ENCODE data around the gene HBP1. TPM values are rescaled to one million over a fixed set of nuclear protein-coding genes. Genes with fewer than 3 reads are reported as not detected.

HBP1 gene
- total RNA-seq, 3 donors from 2014 or later = 166 to 269 (median 176) TPM

DNA sequence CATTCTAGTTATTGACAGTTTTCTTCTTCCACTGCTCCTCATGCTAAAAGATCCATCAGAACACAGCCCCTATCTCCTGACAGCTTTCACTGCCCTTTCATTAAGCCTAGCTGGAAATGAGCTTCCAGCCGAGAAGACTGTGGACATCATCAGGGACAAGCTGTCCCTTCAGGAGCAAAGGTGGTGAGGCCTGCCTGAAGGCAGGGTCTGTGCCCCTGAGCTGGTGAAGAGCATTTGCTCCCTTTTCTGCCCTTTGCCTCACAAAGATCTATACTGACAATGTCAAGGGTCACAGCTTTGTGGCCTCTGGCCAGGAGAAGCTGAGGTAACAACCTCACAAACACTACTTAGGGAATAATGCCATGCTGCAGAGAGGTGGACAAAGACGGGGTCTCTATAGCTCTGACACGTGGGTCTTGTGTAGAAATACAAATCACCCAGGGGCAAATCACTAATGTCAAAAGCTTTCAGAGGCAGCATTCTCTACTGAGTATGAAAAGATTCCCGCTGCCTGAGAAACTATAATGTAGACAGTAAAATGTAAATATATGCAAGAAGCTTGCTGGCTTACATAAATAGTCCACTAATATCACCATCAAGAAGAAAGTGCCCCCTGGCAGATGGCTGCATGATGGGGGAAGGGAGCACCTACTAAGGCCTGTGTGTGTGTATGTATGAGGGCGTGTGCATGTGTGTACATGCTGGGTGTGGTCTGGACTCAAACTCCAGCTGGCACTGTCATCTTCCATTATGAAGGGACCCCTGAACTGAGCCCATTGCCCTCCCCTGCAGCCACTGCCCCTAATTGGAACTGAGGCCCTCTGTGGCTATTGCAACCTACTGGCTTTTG is 55.8 kb downstream of the HBP1 start:
- intact Hi-C loops (cut with DNase I; ENCODE audit: low total_unique reads) = no loop called here
- no peak overlapping the region for H3K4me3 ChIP-seq
- H3K36me3 ChIP-seq = no peaks in the 10 kb centered on the region
- H3K27me3 ChIP-seq = no peaks in the 10 kb centered on the region
- no peaks in the 10 kb centered on the region for H3K9me3 ChIP-seq
- no peak overlapping the region for H3K27ac ChIP-seq
- DNase-seq (ENCODE audit: low spot score in 2 of 2) = no peak
- no peaks in the 10 kb centered on the region for H3K4me1 ChIP-seq
- TF ChIP-seq POLR2A (IDR thresholded peaks at IDR 0.05) (no peak), POLR2AphosphoS5 (IDR thresholded peaks at IDR 0.05) (no peak)
- TF ChIP-seq, protein P1, sequence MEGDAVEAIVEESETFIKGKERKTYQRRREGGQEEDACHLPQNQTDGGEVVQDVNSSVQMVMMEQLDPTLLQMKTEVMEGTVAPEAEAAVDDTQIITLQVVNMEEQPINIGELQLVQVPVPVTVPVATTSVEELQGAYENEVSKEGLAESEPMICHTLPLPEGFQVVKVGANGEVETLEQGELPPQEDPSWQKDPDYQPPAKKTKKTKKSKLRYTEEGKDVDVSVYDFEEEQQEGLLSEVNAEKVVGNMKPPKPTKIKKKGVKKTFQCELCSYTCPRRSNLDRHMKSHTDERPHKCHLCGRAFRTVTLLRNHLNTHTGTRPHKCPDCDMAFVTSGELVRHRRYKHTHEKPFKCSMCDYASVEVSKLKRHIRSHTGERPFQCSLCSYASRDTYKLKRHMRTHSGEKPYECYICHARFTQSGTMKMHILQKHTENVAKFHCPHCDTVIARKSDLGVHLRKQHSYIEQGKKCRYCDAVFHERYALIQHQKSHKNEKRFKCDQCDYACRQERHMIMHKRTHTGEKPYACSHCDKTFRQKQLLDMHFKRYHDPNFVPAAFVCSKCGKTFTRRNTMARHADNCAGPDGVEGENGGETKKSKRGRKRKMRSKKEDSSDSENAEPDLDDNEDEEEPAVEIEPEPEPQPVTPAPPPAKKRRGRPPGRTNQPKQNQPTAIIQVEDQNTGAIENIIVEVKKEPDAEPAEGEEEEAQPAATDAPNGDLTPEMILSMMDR (IDR thresholded peaks at IDR 0.05) = no peak

DNA sequence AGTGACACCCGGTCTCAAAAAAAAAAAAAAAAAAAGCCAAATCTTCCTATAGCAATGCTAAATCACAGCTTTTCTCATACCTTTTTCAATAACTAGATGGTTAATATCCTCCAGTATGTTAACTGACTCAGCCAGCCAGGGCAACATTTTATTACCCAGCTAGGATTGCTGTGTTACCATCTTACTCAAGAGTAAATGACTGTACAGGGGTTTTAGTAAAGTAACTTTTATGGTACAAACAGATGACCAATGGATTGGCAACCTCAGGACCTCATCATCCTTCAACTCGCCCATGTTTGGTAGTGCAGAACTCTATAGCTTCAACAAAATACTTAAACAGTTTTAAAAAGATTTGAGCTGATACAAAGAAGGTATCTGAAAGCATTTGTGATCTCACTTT is 59.5 kb downstream of the HBP1 start:
- Histone ChIP-seq H3K9me3 (no peaks in the 10 kb centered on the region), H3K4me3 (no peak overlapping the region), H3K36me3 (no peaks in the 10 kb centered on the region), H3K27me3 (no peaks in the 10 kb centered on the region), H3K27ac (no peak overlapping the region), H3K4me1 (no peaks in the 10 kb centered on the region)
- intact Hi-C loops (cut with DNase I; ENCODE audit: low total_unique reads) = no loop called here
- DNase-seq (ENCODE audit: low spot score in 2 of 2) = no peak
- no peak for TF ChIP-seq POLR2A (IDR thresholded peaks at IDR 0.05)
- TF ChIP-seq, protein P1 (IDR thresholded peaks at IDR 0.05) = no peak
- TF ChIP-seq POLR2AphosphoS5 (IDR thresholded peaks at IDR 0.05) = no peak

DNA sequence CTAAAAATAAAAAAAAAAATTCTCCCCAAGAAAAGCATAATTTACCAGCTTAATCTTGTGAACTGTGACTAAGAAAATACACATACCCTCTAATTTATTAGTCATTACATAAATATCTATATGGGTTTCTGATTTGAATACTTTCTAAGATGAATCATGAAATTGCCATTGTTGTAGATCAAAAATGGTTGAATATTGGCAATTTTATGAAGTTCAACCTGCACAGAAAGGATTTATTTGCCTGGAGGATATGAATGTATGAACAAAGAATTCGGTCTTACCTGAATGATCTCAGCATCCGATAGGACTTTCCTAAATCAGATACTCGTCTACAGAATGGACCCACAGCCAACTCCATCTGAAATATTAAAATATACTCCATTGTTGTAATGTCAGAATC is 61.5 kb downstream of the HBP1 start:
- Histone ChIP-seq H3K36me3 (no peaks in the 10 kb centered on the region), H3K4me1 (no peaks in the 10 kb centered on the region), H3K27me3 (no peaks in the 10 kb centered on the region), H3K9me3 (no peaks in the 10 kb centered on the region), H3K4me3 (no peak overlapping the region), H3K27ac (no peak overlapping the region)
- TF ChIP-seq, protein P1 (IDR thresholded peaks at IDR 0.05) = no peak
- TF ChIP-seq POLR2A (IDR thresholded peaks at IDR 0.05) = no peak
- TF ChIP-seq POLR2AphosphoS5 (IDR thresholded peaks at IDR 0.05) = no peak
- no peak for DNase-seq (ENCODE audit: low spot score in 2 of 2)
- intact Hi-C loops (cut with DNase I; ENCODE audit: low total_unique reads) = no loop called here

DNA sequence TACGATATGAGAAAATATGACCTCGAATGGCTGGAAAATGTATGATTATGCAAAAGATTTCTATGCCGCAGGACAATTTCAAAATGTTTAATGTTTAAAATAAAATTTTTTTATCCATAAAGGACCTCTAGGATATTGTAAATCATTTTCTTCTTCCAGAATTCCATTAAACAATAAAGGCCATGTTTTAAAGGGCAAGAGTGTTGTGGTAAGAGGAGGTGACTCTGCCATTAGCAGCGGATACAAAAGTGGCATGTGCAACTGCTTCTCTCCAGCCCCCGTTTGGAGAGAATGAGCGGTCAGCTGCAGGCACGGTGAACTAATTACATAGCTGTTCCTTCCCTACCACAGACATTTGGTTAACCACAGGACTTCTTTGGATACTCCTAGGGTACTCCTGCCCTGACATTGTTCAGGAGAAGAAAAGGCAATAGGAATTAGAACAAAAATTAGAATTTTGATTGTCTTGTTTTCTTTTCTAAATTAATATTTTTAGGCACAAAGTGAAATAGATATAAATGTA is 63.8 kb downstream of the HBP1 start:
- H3K4me1 ChIP-seq = no peaks in the 10 kb centered on the region
- no peak overlapping the region for H3K4me3 ChIP-seq
- no peak for DNase-seq (ENCODE audit: low spot score in 2 of 2)
- no peaks in the 10 kb centered on the region for H3K9me3 ChIP-seq
- intact Hi-C loops (cut with DNase I; ENCODE audit: low total_unique reads) = no loop called here
- no peak overlapping the region for H3K27ac ChIP-seq
- TF ChIP-seq POLR2A (IDR thresholded peaks at IDR 0.05) (no peak), POLR2AphosphoS5 (IDR thresholded peaks at IDR 0.05) (no peak)
- TF ChIP-seq, protein P1 (IDR thresholded peaks at IDR 0.05) = no peak
- no peaks in the 10 kb centered on the region for H3K27me3 ChIP-seq
- no peaks in the 10 kb centered on the region for H3K36me3 ChIP-seq

DNA sequence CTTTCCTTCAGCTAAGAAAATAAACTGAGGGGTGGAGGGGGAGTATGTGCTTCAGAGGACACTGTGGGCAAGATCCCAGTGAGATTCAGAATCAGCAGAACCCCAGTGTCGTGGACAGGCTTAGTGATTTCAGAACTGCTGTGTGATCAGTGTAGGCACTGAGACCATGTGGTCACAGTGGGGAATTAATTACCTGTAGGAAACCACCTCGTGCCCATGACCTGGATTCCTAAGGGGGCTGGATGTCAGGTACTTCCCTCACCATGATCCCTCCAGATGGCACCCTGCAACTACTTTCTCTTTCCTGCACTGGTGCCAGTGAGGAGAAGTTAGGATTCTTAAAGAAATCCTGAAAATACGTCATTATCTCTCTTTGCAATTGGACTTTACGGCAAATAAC is 64.4 kb downstream of the HBP1 start:
- no peak overlapping the region for H3K4me3 ChIP-seq
- TF ChIP-seq POLR2AphosphoS5 (IDR thresholded peaks at IDR 0.05) = no peak
- no peak for TF ChIP-seq POLR2A (IDR thresholded peaks at IDR 0.05)
- TF ChIP-seq, protein P1 (IDR thresholded peaks at IDR 0.05) = no peak
- no peaks in the 10 kb centered on the region for H3K9me3 ChIP-seq
- H3K27ac ChIP-seq = no peak overlapping the region
- intact Hi-C loops (cut with DNase I; ENCODE audit: low total_unique reads) = no loop called here
- H3K36me3 ChIP-seq = no peaks in the 10 kb centered on the region
- H3K4me1 ChIP-seq = no peaks in the 10 kb centered on the region
- no peaks in the 10 kb centered on the region for H3K27me3 ChIP-seq
- DNase-seq (ENCODE audit: low spot score in 2 of 2) = no peak
